Fibroblast of villous mesenchyme (primary cell): ENCODE results near the gene GRHPR. TPM values are rescaled to one million over a fixed set of nuclear protein-coding genes. Genes with fewer than 3 reads are reported as not detected.

Source experiments
- DNase-seq: peaks from one replicate; pipeline ENCODE4 v3.0.0-alpha.2; 2010; ENCODE audit warnings: low read depth
- H3K4me3 ChIP-seq: 2 replicates; pipeline ENCODE4 v1.5.1; 2011; ENCODE audit warnings: low read depth, mild to moderate bottlenecking, low read length
- total RNA-seq: library from RNA; depleted of rRNA; stranded (reverse); fragments of >200 nt; gene quantifications from 2 replicates; pipeline ENCODE4 v1.2.3, GENCODE V29; 2012
- TF ChIP-seq, protein P1 (sequence below): IDR thresholded peaks from 2 replicates; pipeline ENCODE4 v1.5.1; 2012; ENCODE audit warnings: low read depth, mild to moderate bottlenecking, low read length; ENCODE audit not compliant: insufficient read depth

The GRHPR gene
- total RNA-seq, 1 donor: 142 TPM

DNA sequence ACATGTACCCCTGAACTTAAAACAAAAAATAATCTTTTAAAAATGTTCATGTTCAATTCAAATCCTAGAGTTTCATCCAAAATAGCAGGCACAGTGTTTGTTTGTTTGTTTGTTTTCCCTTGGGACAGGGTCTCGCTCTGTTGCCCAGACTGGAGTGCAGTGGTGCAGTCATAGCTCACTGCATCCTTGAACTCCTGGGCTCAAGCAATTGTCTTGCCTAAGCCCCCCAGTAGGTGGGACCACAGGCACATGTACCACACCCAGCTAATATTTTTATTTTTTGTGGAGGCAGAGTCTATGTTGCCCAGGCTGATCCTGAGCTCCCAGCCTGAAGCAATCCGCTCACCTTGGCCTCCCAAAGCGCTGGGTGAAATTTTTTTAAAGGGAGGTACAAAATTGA, 58.3 kb downstream of the GRHPR start:
- H3K4me3 ChIP-seq: no peak overlapping the region
- TF ChIP-seq, protein P1, sequence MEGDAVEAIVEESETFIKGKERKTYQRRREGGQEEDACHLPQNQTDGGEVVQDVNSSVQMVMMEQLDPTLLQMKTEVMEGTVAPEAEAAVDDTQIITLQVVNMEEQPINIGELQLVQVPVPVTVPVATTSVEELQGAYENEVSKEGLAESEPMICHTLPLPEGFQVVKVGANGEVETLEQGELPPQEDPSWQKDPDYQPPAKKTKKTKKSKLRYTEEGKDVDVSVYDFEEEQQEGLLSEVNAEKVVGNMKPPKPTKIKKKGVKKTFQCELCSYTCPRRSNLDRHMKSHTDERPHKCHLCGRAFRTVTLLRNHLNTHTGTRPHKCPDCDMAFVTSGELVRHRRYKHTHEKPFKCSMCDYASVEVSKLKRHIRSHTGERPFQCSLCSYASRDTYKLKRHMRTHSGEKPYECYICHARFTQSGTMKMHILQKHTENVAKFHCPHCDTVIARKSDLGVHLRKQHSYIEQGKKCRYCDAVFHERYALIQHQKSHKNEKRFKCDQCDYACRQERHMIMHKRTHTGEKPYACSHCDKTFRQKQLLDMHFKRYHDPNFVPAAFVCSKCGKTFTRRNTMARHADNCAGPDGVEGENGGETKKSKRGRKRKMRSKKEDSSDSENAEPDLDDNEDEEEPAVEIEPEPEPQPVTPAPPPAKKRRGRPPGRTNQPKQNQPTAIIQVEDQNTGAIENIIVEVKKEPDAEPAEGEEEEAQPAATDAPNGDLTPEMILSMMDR: no peak
- no peak for DNase-seq

DNA sequence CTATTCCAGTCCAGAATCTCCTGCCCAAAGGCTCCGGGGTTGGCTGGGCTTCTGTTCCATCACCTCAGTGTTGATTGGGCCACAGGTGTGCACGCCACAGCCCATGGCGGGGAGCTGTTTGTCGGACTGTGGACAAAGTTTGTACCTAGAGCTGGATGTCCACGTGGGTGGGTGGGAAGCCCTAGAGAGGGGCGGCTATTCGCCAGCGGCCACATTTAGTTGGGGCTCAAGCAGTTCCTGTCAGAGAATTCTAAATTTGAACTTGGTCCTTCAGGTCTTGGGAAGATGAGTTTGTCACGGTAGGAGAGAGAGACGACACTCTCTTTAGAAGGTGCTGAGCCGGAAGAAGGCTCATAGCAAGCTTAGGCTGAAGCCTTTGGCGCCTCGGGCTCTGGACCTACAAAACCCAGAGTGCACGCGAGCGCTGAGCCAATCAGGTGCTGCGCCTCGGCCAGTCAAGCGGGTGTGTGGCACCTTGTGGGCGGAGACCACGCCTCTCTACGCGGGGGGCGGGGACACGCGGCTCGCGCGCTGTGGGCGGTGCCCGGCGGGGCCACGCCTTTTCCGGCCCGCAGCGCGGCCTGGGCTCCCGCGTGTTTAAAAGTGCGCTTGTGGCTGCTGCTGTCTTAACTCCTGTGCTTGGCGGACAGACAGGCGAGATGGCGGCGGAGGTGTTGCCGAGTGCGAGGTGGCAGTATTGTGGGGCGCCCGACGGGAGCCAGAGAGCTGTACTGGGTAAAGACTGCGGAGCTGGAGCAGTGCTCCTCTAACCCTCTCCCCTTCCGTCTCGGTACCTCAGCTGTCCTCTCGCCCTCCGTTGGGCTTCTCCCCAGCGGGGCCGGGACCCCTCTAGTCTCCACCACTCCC, 63.1 kb downstream of the GRHPR start, which contains the start of gene POLR1E:
TSS of gene POLR1E (plus strand) at position 560 of the 867 bp plus-strand sequence. CDS start at position 660, 100 bp downstream.
- peak within 1 kb of the TSS; percentile 87 for H3K4me3 ChIP-seq
- peak; percentile 89 for DNase-seq
- TF ChIP-seq, protein P1: no peak

DNA sequence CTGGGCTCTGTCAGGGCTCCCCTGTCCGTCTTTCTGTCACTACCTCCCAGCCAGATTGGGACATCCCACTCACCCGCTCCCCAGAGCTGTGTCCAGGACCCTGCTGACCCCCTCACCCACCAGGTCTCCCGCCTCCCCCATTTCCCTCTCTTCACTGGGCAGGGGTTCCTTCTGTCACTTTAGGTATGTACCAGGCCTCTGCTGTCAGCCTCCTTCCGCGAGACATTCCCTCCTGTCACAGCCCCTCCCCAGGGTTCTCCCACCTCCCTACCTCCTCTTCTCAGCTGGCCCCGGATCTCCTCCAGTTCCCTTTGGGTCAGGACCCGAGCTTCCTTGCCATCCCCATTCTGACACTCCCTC, 63.7 kb downstream of the GRHPR start:
- TF ChIP-seq, protein P1: no peak
- peak overlapping the region; percentile 87 for H3K4me3 ChIP-seq
- DNase-seq: no peak

Other genes with a start within 250 kb of the GRHPR start
- 9.7 and 12.5 TPM in 2 replicates for gene ZBTB5, start 42.8 kb downstream of the GRHPR start, total RNA-seq
- gene POLR1E, start 63.3 kb downstream of the GRHPR start, total RNA-seq: 29.0 and 33.7 TPM in 2 replicates
- gene FBXO10, start 153.7 kb downstream of the GRHPR start, total RNA-seq: 16.1 and 16.4 TPM in 2 replicates
- gene TOMM5, start 169.9 kb downstream of the GRHPR start, total RNA-seq: 120 and 140 TPM in 2 replicates
- under 0.01 TPM in 1 of 2 replicates, not detected in the other for gene FRMPD1, start 228.3 kb downstream of the GRHPR start, total RNA-seq